GM10266 (cell line): Measurements from ENCODE around the gene CRADD.

Experiments
- DNase-seq: peaks from one replicate; pipeline ENCODE4 v3.0.0; 2012; ENCODE audit errors: extremely low spot score
- CTCF ChIP-seq: IDR thresholded peaks from 2 replicates; pipeline ENCODE4 v1.5.1; 2012; ENCODE audit warnings: mild to moderate bottlenecking, low read depth; ENCODE audit not compliant: control insufficient read depth, insufficient read depth; ENCODE audit errors: missing control alignments

CRADD gene

DNA sequence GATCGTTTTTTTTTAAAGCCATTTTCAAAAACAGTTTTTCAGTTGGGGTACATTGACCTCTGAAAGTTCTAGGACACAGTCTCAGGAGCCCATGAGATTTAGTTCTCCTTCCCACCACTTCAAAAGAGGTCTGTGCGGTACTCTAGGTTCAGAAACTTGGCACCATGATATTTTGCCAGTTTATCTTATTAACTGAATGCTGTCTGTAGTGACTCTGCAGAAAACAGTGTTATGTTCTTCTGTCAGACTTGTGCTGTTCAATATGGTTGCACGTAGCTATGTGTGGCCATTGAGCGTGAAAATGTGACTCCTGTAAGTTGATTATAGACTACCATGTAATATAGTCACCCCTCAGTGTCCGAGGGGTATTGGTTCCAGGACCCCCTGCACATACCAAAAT is 35.9 kb downstream of the CRADD start:
- TF ChIP-seq CTCF = no peak
- no peak for DNase-seq

DNA sequence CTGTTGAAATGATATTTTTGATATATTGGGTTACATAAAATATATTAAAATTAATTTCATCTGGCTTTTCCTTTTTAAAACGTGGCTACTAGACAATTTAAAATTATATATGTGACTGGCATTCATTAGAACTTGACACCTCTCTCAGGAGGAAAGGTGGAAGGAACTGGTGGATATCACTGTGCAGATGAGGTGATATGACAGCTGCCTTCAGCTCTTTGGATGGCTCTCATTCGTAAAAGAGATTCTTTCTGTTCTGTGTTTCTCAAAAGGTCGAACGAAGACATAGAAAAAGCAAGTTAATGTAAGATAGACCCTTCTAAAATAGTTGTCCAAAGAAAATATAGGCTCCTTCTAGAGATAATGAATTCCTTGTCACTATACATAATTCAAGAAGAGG is 36.6 kb downstream of the CRADD start:
- TF ChIP-seq CTCF = no peak
- DNase-seq = no peak

DNA sequence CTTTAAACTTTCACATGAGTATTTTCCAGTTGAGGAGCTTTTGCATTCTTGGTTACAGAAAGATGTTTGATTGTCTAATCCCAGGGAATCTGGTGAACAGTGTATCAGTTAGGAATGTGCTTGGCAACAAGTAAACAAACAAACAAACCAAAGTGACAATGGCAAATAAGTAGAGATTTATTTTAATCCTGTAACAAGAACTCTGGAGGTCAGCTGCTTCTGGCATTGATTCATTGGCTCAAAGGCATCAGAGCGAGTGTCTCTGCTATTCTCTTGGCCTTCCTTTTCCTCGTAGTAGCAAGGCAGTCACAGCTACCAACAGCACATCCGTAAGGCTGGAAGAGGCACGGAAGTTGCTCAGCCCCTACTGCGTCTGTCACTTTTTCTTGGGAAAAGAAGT is 37.2 kb downstream of the CRADD start:
- DNase-seq = no peak
- TF ChIP-seq CTCF = no peak

DNA sequence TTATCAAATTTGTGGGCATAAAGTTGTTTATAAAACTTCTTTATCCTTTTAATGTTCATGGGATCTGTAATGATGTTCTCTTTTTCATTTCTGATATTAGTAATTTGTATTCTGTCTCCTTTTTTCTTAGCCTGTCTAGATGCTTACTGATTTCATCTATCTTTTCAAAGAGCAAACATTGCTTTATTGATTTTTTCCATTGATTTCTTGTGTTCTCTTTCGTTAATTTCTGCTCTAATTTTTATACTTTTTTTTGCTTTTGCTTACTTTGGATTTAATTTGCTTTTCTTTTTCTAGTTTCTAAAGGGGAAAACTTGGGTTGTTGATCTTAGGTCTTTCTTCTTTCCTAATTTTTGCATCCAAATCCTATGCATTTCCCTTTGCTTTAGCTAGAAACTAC is 42.5 kb downstream of the CRADD start:
- no peak for DNase-seq
- TF ChIP-seq CTCF = no peak

DNA sequence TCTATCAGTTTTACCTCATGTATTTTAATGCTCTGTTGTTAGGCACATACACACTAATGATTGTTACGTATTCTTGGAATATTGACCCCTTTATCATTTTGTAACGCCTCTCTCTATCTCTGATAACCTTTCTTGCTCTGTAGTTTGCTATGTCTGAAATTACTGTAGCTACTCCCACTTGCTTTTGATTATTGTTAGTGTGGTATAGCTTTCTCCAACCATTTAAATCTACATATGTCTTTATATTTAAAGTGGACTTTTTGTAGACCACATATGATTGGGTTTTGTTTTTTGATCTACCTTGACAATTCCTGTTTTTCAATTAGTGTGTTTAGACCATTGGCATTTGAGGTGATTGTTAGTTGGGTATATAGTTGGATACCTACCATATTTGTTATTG is 43.4 kb downstream of the CRADD start:
- no peak for DNase-seq
- no peak for TF ChIP-seq CTCF

DNA sequence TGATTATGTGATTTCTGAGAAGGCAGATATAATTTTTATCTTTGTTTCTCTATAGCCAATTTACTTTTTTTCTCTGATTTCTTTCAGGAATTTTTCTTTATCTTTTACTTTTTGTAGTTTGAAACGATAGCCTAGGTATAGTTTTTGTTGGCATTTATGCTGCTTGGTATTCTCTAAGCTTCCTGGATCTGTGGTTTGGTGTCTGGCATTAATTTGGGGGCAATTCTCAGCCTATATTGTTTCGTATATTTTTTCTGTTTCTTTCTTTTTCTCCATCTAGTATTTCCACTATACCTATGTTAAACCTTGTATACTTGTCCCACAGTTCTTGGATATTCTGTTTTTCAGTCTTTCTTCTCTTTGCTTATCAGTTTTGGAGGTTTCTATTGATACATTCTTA is 45.0 kb downstream of the CRADD start:
- DNase-seq = no peak
- TF ChIP-seq CTCF = no peak

DNA sequence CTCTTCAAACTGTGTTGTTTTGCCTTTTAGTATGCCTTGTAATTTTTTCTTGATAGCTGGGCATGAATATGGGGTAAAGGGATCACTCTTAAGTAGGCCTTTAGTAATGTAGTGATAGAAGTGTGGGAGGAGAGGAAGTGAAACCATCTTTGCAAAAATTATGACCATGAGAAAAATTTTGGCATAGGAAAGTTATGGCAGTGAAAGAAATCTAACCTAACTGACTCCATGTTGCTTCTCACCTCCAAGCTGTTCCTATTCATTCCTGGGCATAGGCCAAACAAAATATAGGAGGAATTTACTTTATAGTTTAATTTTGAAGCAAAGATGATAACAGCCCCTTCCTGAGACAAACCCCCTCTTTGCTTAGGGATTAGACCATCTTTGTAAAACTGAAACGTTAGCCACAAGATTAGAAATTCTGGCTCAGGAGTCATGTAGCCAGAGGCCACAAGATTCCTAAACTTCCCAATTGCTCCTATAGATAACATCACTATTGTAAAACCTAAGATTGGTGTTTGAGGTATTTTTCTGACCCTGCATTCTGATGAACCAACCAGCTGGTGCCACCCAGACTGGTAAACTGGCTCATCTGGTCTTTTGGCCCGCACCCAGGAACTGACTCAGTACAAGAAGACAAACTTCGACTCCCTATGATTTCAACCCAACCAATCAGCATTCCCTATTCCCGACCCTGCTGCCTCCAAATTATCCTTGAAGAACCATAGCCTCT is 45.8 kb downstream of the CRADD start:
- DNase-seq = no peak
- TF ChIP-seq CTCF = no peak
